ENCODE results near the gene FXYD6.
"Not testable (repeated sequence)": the region's sequence is repeated elsewhere in the genome, so short reads cannot be mapped to it uniquely, and the experiment has no call there.

FXYD6 gene

GRCh38 chr11:117868815-117869561 is 7.5 kb downstream of the FXYD6 start:
- DNase-seq (ENCODE audit: low read depth), result no peak

- no peak for DNase-seq (ENCODE audit: low read depth)
Observed at GRCh38 chr11:117868088-117868487, 8.4 kb downstream of the FXYD6 start.

- no peak for DNase-seq (ENCODE audit: low read depth)
Observed at GRCh38 chr11:117866526-117866925, 9.9 kb downstream of the FXYD6 start.

GRCh38 chr11:117865546-117865945 is 10.9 kb downstream of the FXYD6 start:
- DNase-seq (ENCODE audit: low read depth), result not testable (repeated sequence)

- DNase-seq (ENCODE audit: low read depth), result no peak
Observed at GRCh38 chr11:117863383-117863782, 13.1 kb downstream of the FXYD6 start.

GRCh38 chr11:117862753-117863152 is 13.7 kb downstream of the FXYD6 start:
- DNase-seq (ENCODE audit: low read depth), result no peak

GRCh38 chr11:117862019-117862725 is 14.3 kb downstream of the FXYD6 start:
- no peak for DNase-seq (ENCODE audit: low read depth)

- DNase-seq (ENCODE audit: low read depth), result no peak
Observed at GRCh38 chr11:117861151-117862018, 15.1 kb downstream of the FXYD6 start.

GRCh38 chr11:117860139-117860538 is 16.3 kb downstream of the FXYD6 start:
- no peak for DNase-seq (ENCODE audit: low read depth)

GRCh38 chr11:117859488-117860112 is 16.9 kb downstream of the FXYD6 start:
- DNase-seq (ENCODE audit: low read depth), result no peak

- DNase-seq (ENCODE audit: low read depth), result no peak
Observed at GRCh38 chr11:117859061-117859460, 17.4 kb downstream of the FXYD6 start.

GRCh38 chr11:117857734-117858414 is 18.6 kb downstream of the FXYD6 start:
- no peak for DNase-seq (ENCODE audit: low read depth)

- DNase-seq (ENCODE audit: low read depth), result no peak
Observed at GRCh38 chr11:117855912-117856651, 20.4 kb downstream of the FXYD6 start.

- no peak for DNase-seq (ENCODE audit: low read depth)
Observed at GRCh38 chr11:117855186-117855845, 21.1 kb downstream of the FXYD6 start.

- no peak for DNase-seq (ENCODE audit: low read depth)
Observed at GRCh38 chr11:117852309-117852708, 24.1 kb downstream of the FXYD6 start.

- no peak for DNase-seq (ENCODE audit: low read depth)
Observed at GRCh38 chr11:117851852-117852251, 24.6 kb downstream of the FXYD6 start.

- DNase-seq (ENCODE audit: low read depth), result no peak
Observed at GRCh38 chr11:117851106-117851505, 25.4 kb downstream of the FXYD6 start.

GRCh38 chr11:117849781-117850414 is 26.6 kb downstream of the FXYD6 start:
- no peak for DNase-seq (ENCODE audit: low read depth)

GRCh38 chr11:117843666-117844484 is 32.6 kb downstream of the FXYD6 start:
- peak; percentile 80 for DNase-seq (ENCODE audit: low read depth)

Data from stimulated activated CD8-positive, alpha-beta memory T cell treated with anti-CD3 and anti-CD28 coated beads, Interleukin-15, amount 100 ng/mL, for 1 hour (primary cell).